ENCODE data around the gene ASRGL1. TPM values are rescaled to one million over a fixed set of nuclear protein-coding genes. Genes with fewer than 3 reads are reported as not detected.

ASRGL1 gene
- total RNA-seq, 1 donor from 2014 or later = 3.6 TPM

- H3K4me1 Mint-ChIP-seq = peaks cover 31% of the 10 kb centered on the region
- peak overlapping the region; percentile 96 for H3K27ac Mint-ChIP-seq
- H3K4me3 Mint-ChIP-seq = peak overlapping the region; percentile 83
- intact Hi-C loops (cut with micrococcal nuclease) = no loop called here
- DNase-seq = no peak
- no peaks in the 10 kb centered on the region for H3K9me3 Mint-ChIP-seq
- no peaks in the 10 kb centered on the region for H3K27me3 Mint-ChIP-seq
- peaks cover 3% of the 10 kb centered on the region for H3K36me3 Mint-ChIP-seq (ENCODE audit: low read depth)
Observed at GRCh38 chr11:62401811-62402210, 64.6 kb downstream of the ASRGL1 start.

- H3K4me3 Mint-ChIP-seq = peak overlapping the region; percentile 83
- intact Hi-C loops (cut with micrococcal nuclease) = no loop called here
- no peaks in the 10 kb centered on the region for H3K9me3 Mint-ChIP-seq
- DNase-seq = peak; percentile 87
- H3K36me3 Mint-ChIP-seq (ENCODE audit: low read depth) = peaks cover 3% of the 10 kb centered on the region
- H3K27ac Mint-ChIP-seq = peak overlapping the region; percentile 96
- peaks cover 31% of the 10 kb centered on the region for H3K4me1 Mint-ChIP-seq
- no peaks in the 10 kb centered on the region for H3K27me3 Mint-ChIP-seq
Observed at GRCh38 chr11:62402226-62402959, 65.1 kb downstream of the ASRGL1 start.

GRCh38 chr11:62402960-62403730 is 65.9 kb downstream of the ASRGL1 start:
- peak overlapping the region; percentile 96 for H3K27ac Mint-ChIP-seq
- peak overlapping the region; percentile 83 for H3K4me3 Mint-ChIP-seq
- peaks cover 31% of the 10 kb centered on the region for H3K4me1 Mint-ChIP-seq
- H3K27me3 Mint-ChIP-seq = no peaks in the 10 kb centered on the region
- no peaks in the 10 kb centered on the region for H3K9me3 Mint-ChIP-seq
- intact Hi-C loops (cut with micrococcal nuclease) = no loop called here
- no peak for DNase-seq
- H3K36me3 Mint-ChIP-seq (ENCODE audit: low read depth) = peaks cover 3% of the 10 kb centered on the region

- no peaks in the 10 kb centered on the region for H3K9me3 Mint-ChIP-seq
- peaks cover 22% of the 10 kb centered on the region for H3K4me1 Mint-ChIP-seq
- intact Hi-C loops (cut with micrococcal nuclease) = no loop called here
- H3K36me3 Mint-ChIP-seq (ENCODE audit: low read depth) = peaks cover 3% of the 10 kb centered on the region
- DNase-seq = no peak
- H3K4me3 Mint-ChIP-seq = no peak overlapping the region
- no peak overlapping the region for H3K27ac Mint-ChIP-seq
- H3K27me3 Mint-ChIP-seq = no peaks in the 10 kb centered on the region
Observed at GRCh38 chr11:62404435-62404834, 67.2 kb downstream of the ASRGL1 start.

GRCh38 chr11:62404901-62405300 is 67.7 kb downstream of the ASRGL1 start:
- Mint-ChIP-seq H3K36me3 (ENCODE audit: low read depth) (peaks cover 3% of the 10 kb centered on the region), H3K27me3 (no peaks in the 10 kb centered on the region), H3K9me3 (no peaks in the 10 kb centered on the region), H3K27ac (no peak overlapping the region), H3K4me3 (no peak overlapping the region), H3K4me1 (peaks cover 19% of the 10 kb centered on the region)
- no peak for DNase-seq
- intact Hi-C loops (cut with micrococcal nuclease) = no loop called here

GRCh38 chr11:62406034-62406433 is 68.8 kb downstream of the ASRGL1 start:
- Mint-ChIP-seq H3K9me3 (no peaks in the 10 kb centered on the region), H3K36me3 (ENCODE audit: low read depth) (peaks cover 3% of the 10 kb centered on the region), H3K4me3 (no peak overlapping the region), H3K4me1 (peaks cover 19% of the 10 kb centered on the region), H3K27me3 (no peaks in the 10 kb centered on the region), H3K27ac (no peak overlapping the region)
- no peak for DNase-seq
- intact Hi-C loops (cut with micrococcal nuclease) = no loop called here

GRCh38 chr11:62409831-62410230 is 72.6 kb downstream of the ASRGL1 start:
- Mint-ChIP-seq H3K36me3 (ENCODE audit: low read depth) (no peaks in the 10 kb centered on the region), H3K4me3 (no peak overlapping the region), H3K9me3 (no peaks in the 10 kb centered on the region), H3K4me1 (no peaks in the 10 kb centered on the region), H3K27me3 (no peaks in the 10 kb centered on the region), H3K27ac (no peak overlapping the region)
- intact Hi-C loops (cut with micrococcal nuclease) = no loop called here
- no peak for DNase-seq

- Mint-ChIP-seq H3K4me3 (no peak overlapping the region), H3K27me3 (no peaks in the 10 kb centered on the region), H3K27ac (no peak overlapping the region), H3K9me3 (no peaks in the 10 kb centered on the region), H3K4me1 (no peaks in the 10 kb centered on the region), H3K36me3 (ENCODE audit: low read depth) (no peaks in the 10 kb centered on the region)
- intact Hi-C loops (cut with micrococcal nuclease) = no loop called here
- no peak for DNase-seq
Observed at GRCh38 chr11:62410972-62411371, 73.7 kb downstream of the ASRGL1 start.

GRCh38 chr11:62411524-62411923 is 74.3 kb downstream of the ASRGL1 start:
- H3K36me3 Mint-ChIP-seq (ENCODE audit: low read depth) = no peaks in the 10 kb centered on the region
- H3K4me1 Mint-ChIP-seq = no peaks in the 10 kb centered on the region
- H3K9me3 Mint-ChIP-seq = no peaks in the 10 kb centered on the region
- H3K4me3 Mint-ChIP-seq = no peak overlapping the region
- no peaks in the 10 kb centered on the region for H3K27me3 Mint-ChIP-seq
- DNase-seq = no peak
- intact Hi-C loops (cut with micrococcal nuclease) = no loop called here
- no peak overlapping the region for H3K27ac Mint-ChIP-seq

- Mint-ChIP-seq H3K4me1 (no peaks in the 10 kb centered on the region), H3K36me3 (ENCODE audit: low read depth) (no peaks in the 10 kb centered on the region), H3K4me3 (no peak overlapping the region), H3K27me3 (no peaks in the 10 kb centered on the region), H3K27ac (no peak overlapping the region), H3K9me3 (no peaks in the 10 kb centered on the region)
- intact Hi-C loops (cut with micrococcal nuclease) = no loop called here
- DNase-seq = no peak
Observed at GRCh38 chr11:62413060-62413696, 75.9 kb downstream of the ASRGL1 start.

- H3K4me3 Mint-ChIP-seq = no peak overlapping the region
- H3K4me1 Mint-ChIP-seq = no peaks in the 10 kb centered on the region
- no peaks in the 10 kb centered on the region for H3K36me3 Mint-ChIP-seq (ENCODE audit: low read depth)
- no peak for DNase-seq
- no peaks in the 10 kb centered on the region for H3K9me3 Mint-ChIP-seq
- intact Hi-C loops (cut with micrococcal nuclease) = no loop called here
- no peaks in the 10 kb centered on the region for H3K27me3 Mint-ChIP-seq
- no peak overlapping the region for H3K27ac Mint-ChIP-seq
Observed at GRCh38 chr11:62416596-62416995, 79.3 kb downstream of the ASRGL1 start.

GRCh38 chr11:62418136-62418535 is 80.9 kb downstream of the ASRGL1 start:
- intact Hi-C loops (cut with micrococcal nuclease) = no loop called here
- no peaks in the 10 kb centered on the region for H3K27me3 Mint-ChIP-seq
- H3K9me3 Mint-ChIP-seq = no peaks in the 10 kb centered on the region
- no peaks in the 10 kb centered on the region for H3K4me1 Mint-ChIP-seq
- no peaks in the 10 kb centered on the region for H3K36me3 Mint-ChIP-seq (ENCODE audit: low read depth)
- no peak overlapping the region for H3K27ac Mint-ChIP-seq
- no peak for DNase-seq
- no peak overlapping the region for H3K4me3 Mint-ChIP-seq

GRCh38 chr11:62418733-62419132 is 81.5 kb downstream of the ASRGL1 start, which contains the start of gene SCGB1A1:
Gene SCGB1A1, plus strand, starts transcription at chr11:62419033. Its CDS starts 63 bp downstream, at chr11:62419096.
- H3K9me3 Mint-ChIP-seq = no peaks in the 10 kb centered on the region
- no peaks in the 10 kb centered on the region for H3K36me3 Mint-ChIP-seq (ENCODE audit: low read depth)
- H3K27me3 Mint-ChIP-seq = peaks cover 5% of the 10 kb centered on the region
- H3K4me1 Mint-ChIP-seq = no peaks in the 10 kb centered on the region
- intact Hi-C loops (cut with micrococcal nuclease) = no loop called here
- H3K4me3 Mint-ChIP-seq = no peak within 1 kb of the TSS
- no peak for DNase-seq
- H3K27ac Mint-ChIP-seq = no peak within 1 kb of the TSS

GRCh38 chr11:62419314-62419929 is 82.2 kb downstream of the ASRGL1 start:
- H3K27me3 Mint-ChIP-seq = peaks cover 5% of the 10 kb centered on the region
- intact Hi-C loops (cut with micrococcal nuclease) = no loop called here
- H3K36me3 Mint-ChIP-seq (ENCODE audit: low read depth) = no peaks in the 10 kb centered on the region
- H3K4me1 Mint-ChIP-seq = peaks cover under 1% of the 10 kb centered on the region
- no peak for DNase-seq
- no peaks in the 10 kb centered on the region for H3K9me3 Mint-ChIP-seq
- H3K4me3 Mint-ChIP-seq = no peak overlapping the region
- H3K27ac Mint-ChIP-seq = no peak overlapping the region
